T-helper 1 cell treated with Interleukin-12 subunit alpha and Interleukin-12 subunit beta and Interleukin-4 antibody, amounts not matched to agents 30 μg/mL and 1 μg/mL, for 36 hours (primary cell): ENCODE results near the gene DHRS12.
"Not testable (repeated sequence)": the region's sequence is repeated elsewhere in the genome, so short reads cannot be mapped to it uniquely, and the experiment has no call there.

Experiments
- H3K27ac Mint-ChIP-seq: one replicate; pipeline ENCODE4 v1.8.0; 2021; ENCODE audit warnings: mild to moderate bottlenecking, mixed read lengths
- H3K27me3 Mint-ChIP-seq: one replicate; pipeline ENCODE4 v1.8.0; 2021; ENCODE audit warnings: low read depth, mixed read lengths
- H3K36me3 Mint-ChIP-seq: one replicate; pipeline ENCODE4 v1.8.0; 2021; ENCODE audit warnings: low read depth, mixed read lengths
- H3K4me1 Mint-ChIP-seq: one replicate; pipeline ENCODE4 v1.8.0; 2021; ENCODE audit warnings: low read depth, mixed read lengths
- H3K4me3 Mint-ChIP-seq: one replicate; pipeline ENCODE4 v1.8.0; 2021; ENCODE audit warnings: mild to moderate bottlenecking, moderate library complexity, mixed read lengths
- H3K9me3 Mint-ChIP-seq: one replicate; pipeline ENCODE4 v1.8.0; 2021; ENCODE audit warnings: mixed read lengths

The DHRS12 gene

GRCh38 chr13:51834581-51835171 lies 30.7 kb upstream of the DHRS12 start:
- Mint-ChIP-seq H3K4me1 (peaks cover 16% of the 10 kb centered on the region), H3K27me3 (peaks cover 5% of the 10 kb centered on the region), H3K27ac (no peak overlapping the region), H3K4me3 (no peak overlapping the region), H3K36me3 (no peaks in the 10 kb centered on the region), H3K9me3 (no peaks in the 10 kb centered on the region)

DNA sequence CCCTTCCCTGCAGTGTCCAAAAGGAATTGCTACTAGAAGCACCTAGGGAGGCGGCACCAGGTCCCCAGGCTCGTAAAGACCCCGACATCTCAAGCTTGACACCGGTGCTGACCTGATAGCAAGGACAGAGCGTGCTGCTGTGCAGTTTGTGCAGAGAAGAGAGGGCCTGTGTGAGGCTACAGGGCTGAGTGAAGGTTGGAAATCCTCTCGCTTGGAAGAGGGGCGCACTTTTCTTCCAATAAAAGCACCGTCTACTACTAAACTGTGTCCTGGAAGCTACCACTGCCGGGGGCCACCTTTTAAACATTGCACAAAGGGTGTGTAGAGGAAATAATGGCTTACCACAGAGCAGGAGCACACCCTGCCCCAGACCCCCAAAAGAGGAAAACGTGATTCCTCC lies 30.0 kb upstream of the DHRS12 start:
- Mint-ChIP-seq H3K9me3 (no peaks in the 10 kb centered on the region), H3K36me3 (no peaks in the 10 kb centered on the region), H3K27me3 (peaks cover 5% of the 10 kb centered on the region), H3K4me1 (peaks cover 16% of the 10 kb centered on the region), H3K27ac (no peak overlapping the region), H3K4me3 (no peak overlapping the region)

- Mint-ChIP-seq H3K9me3 (no peaks in the 10 kb centered on the region), H3K4me3 (no peak overlapping the region), H3K4me1 (peaks cover 23% of the 10 kb centered on the region), H3K27ac (no peak overlapping the region), H3K36me3 (no peaks in the 10 kb centered on the region), H3K27me3 (peaks cover 5% of the 10 kb centered on the region)
These were observed 28.6 kb upstream of the DHRS12 start for GRCh38 chr13:51832471-51833152.

DNA sequence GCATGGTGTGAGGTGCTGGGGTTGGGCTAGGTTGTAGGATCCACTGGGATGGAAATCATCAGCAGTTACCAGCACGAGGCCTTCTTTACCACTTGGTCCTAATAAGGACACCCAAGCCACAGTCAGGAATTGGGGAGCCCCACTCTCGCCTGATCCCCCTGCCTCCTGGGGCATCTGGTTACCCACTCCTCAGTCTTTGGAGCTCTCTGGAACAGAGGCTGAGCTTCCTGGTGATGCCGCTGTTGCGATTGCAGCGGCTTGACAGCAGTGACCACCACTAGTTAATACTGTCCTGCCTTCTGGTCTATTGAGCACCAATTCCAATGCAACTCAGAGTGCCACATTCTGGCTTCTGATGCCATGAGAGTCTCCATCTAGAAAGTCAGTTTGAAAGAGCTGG lies 27.6 kb upstream of the DHRS12 start:
- Mint-ChIP-seq H3K36me3 (no peaks in the 10 kb centered on the region), H3K27ac (no peak overlapping the region), H3K4me3 (no peak overlapping the region), H3K9me3 (no peaks in the 10 kb centered on the region), H3K27me3 (peaks cover 8% of the 10 kb centered on the region), H3K4me1 (peaks cover 23% of the 10 kb centered on the region)

DNA sequence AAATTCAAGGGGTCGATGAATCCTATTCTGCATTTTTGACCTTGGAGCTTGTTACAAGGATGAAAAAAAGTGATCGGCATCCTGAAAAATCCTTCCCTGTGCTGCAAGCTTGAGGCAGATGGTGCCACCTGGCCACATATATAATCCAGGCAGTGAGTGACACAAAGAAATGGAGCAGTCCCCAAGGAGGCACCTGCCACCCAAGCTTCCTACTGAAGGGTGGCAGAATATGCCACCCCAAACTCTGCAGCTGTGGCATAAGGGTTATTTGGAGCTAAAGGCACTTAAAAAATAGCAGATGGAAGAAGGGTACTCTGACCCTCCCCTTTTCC lies 25.6 kb upstream of the DHRS12 start:
- peaks cover 39% of the 10 kb centered on the region for H3K4me1 Mint-ChIP-seq
- H3K9me3 Mint-ChIP-seq, result no peaks in the 10 kb centered on the region
- peaks cover 8% of the 10 kb centered on the region for H3K27me3 Mint-ChIP-seq
- H3K4me3 Mint-ChIP-seq, result no peak overlapping the region
- no peak overlapping the region for H3K27ac Mint-ChIP-seq
- H3K36me3 Mint-ChIP-seq, result no peaks in the 10 kb centered on the region

DNA sequence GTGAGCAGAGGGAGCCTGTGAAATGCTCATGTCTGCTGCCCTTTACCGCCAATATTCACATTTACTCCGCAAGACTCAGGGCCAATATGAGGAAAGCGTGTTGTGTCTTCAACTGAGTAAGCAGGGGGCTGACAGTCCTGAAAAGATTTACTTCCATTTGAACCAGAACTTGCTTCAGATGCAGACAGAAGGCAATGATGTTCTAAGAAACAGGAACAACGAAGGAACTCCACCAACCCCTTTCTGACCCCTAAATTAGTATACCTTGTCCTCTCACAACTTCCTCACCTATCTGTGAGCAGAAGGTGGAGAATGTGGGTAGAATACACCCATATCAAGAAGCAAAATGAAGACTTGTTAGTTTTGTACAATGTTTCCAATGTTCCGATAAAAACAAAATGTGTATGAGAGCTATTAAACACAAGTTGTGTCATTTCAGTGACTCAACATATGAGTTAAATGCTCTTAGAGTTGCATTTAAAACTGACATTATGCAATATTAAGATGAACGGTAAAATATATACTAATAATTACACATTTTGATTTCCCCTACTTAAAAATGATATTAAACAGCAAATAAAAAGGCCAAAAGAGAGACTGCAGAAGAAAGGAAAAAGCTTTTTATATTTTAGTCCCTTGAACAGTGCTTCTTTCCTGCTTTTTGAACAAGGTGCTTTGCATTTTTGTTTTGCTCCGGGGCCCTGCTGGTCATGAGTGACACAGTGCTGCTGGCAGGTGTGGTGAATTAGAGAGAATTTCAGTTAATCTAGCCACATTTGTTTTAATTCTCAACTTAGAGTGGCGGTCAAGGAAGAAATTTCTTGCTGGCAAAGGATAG lies 25.0 kb upstream of the DHRS12 start:
- Mint-ChIP-seq H3K4me3 (no peak overlapping the region), H3K36me3 (no peaks in the 10 kb centered on the region), H3K27ac (peak overlapping the region; percentile 46), H3K4me1 (peaks cover 45% of the 10 kb centered on the region), H3K27me3 (peaks cover 8% of the 10 kb centered on the region), H3K9me3 (no peaks in the 10 kb centered on the region)

DNA sequence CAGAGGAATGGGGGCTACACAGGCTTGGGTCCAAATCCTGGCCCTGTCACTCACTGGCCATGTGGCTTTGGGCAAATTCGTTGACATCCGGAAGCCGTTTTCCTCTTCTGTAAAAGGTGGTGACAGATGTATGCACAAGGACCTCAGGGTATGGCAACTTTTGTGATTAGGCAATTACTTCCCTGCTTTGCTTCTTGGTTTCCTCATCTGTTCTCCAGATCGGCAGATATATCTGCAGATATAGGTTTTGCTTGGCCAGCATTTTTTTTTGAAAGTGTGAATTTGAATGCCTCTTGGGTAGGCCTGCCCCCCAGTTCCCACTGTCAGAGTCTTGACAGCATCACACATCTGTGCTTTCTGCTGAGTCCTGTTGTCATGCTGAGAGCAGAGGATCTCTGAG lies 23.3 kb upstream of the DHRS12 start:
- Mint-ChIP-seq H3K4me1 (peaks cover 53% of the 10 kb centered on the region), H3K27me3 (peaks cover 8% of the 10 kb centered on the region), H3K27ac (peak overlapping the region; percentile 24), H3K4me3 (no peak overlapping the region), H3K9me3 (no peaks in the 10 kb centered on the region), H3K36me3 (no peaks in the 10 kb centered on the region)

DNA sequence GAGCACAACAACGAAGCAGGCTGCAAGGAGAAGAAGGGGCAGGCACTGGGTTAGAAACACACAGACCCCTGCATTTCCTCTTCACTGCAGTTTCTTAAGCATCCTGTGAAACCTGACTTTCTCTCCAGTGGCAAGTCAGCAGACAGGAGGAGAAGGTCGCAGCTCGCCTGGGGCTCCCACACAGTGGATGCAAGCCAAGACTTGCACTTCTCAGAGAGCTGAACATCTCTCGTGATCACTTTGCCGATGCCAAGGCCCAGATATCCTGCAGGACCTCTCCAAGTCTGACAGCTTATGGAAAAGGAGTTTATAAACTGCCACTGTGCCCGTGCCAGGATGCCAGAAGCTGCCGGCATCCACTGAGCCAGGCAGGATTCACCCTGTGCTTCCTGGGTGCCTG lies 22.6 kb upstream of the DHRS12 start:
- Mint-ChIP-seq H3K4me3 (no peak overlapping the region), H3K4me1 (peaks cover 57% of the 10 kb centered on the region), H3K36me3 (no peaks in the 10 kb centered on the region), H3K27me3 (peaks cover 8% of the 10 kb centered on the region), H3K27ac (no peak overlapping the region), H3K9me3 (no peaks in the 10 kb centered on the region)

DNA sequence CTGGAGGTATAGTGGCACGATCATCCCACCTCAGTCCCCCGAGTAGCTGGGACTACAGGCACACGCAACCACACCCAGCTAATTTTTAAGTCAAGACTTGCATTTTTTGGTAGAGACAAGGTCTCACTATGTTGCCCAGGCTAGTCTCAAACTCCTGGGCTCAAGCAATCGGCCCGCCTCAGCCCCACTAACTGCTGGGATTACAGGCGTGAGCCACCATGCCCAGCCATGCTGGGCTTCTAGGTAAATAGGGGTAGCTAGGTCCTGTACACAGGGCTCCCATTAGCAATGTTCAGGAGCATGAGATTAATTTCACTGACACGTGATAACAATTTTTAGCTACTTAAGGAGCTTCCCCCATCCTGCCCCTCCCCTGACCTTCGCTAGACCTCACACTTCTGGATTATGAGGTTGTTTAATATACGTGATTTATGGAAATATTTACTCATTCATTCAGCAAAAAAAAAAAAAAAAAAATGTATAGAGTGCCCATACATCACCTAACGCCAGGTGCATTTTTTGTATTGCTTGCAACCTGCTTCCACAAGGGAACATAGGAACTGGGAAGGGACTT lies 21.8 kb upstream of the DHRS12 start:
- H3K36me3 Mint-ChIP-seq, result no peaks in the 10 kb centered on the region
- H3K27me3 Mint-ChIP-seq, result peaks cover 8% of the 10 kb centered on the region
- H3K27ac Mint-ChIP-seq, result peak overlapping the region; percentile 88
- peaks cover 64% of the 10 kb centered on the region for H3K4me1 Mint-ChIP-seq
- H3K4me3 Mint-ChIP-seq, result peak overlapping the region; percentile 63
- H3K9me3 Mint-ChIP-seq, result no peaks in the 10 kb centered on the region

DNA sequence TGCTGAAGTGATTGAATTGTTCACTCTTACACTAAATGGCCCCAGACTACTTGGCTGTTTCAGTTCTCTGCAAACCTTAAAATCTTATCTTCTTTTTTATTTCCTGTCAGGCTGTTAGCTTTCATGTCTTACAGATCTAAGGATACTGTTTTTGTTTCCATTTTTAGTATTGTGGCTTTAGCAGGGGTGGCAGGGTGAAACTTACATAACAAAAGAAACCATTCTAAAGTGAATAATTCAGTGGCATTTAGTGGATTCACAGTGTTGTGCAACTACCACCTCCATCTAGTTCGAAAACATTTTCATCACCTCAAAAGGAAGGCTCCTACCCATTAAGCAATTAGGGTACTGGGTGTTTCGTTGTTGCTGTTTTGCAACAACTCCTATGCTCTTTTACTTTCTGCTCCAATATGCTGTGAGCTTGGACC lies 21.2 kb upstream of the DHRS12 start:
- Mint-ChIP-seq H3K4me1 (peaks cover 70% of the 10 kb centered on the region), H3K27ac (peak overlapping the region; percentile 88), H3K9me3 (no peaks in the 10 kb centered on the region), H3K36me3 (no peaks in the 10 kb centered on the region), H3K4me3 (peak overlapping the region; percentile 63), H3K27me3 (peaks cover 7% of the 10 kb centered on the region)

DNA sequence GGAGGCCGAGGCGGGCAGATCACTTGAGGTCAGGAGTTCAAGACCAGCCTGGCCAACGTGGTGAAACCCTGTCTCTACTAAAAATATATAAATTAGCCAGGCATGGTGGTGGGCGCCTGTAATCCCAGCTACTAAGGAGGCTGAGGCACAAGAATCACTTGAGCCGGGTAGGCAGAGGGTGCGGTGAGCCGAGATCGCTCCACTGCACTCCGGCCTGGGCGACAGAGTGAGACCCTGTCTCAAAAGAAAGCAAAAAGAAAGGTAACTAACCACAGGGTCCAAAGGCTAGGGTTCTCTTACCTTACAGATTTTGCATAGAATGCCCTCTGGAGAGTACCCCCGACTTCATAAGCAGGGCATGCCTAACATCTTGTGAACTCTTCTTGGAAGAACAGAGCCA lies 20.7 kb upstream of the DHRS12 start:
- Mint-ChIP-seq H3K4me1 (peaks cover 74% of the 10 kb centered on the region), H3K27ac (peak overlapping the region; percentile 88), H3K4me3 (peak overlapping the region; percentile 63)
- not testable (repeated sequence) for H3K27me3 Mint-ChIP-seq, H3K36me3 Mint-ChIP-seq, H3K9me3 Mint-ChIP-seq

GRCh38 chr13:51823863-51824262 lies 19.9 kb upstream of the DHRS12 start:
- Mint-ChIP-seq H3K36me3 (no peaks in the 10 kb centered on the region), H3K27ac (no peak overlapping the region), H3K4me3 (peak overlapping the region; percentile 26), H3K4me1 (peaks cover 83% of the 10 kb centered on the region), H3K27me3 (peaks cover 3% of the 10 kb centered on the region), H3K9me3 (no peaks in the 10 kb centered on the region)

DNA sequence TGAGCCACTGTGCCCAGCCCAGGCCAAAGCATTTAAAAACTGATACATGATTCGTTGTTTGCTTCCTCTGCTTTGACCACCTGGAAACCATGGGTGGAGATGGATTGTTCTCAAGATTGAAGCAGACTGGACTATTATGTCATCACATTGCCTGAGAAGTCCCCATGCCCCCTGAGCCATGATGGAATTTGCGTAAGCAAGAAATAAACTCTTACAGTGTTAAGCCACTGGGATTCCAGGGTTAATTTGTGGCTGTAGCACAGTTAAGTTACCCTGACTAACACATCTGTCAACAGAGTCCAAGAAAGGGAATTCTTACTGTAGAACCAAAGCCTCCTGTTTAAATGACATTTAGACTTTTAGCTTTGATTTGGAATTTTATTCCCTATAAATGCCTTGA lies 19.4 kb upstream of the DHRS12 start:
- H3K36me3 Mint-ChIP-seq, result no peaks in the 10 kb centered on the region
- H3K27me3 Mint-ChIP-seq, result peaks cover 3% of the 10 kb centered on the region
- no peak overlapping the region for H3K27ac Mint-ChIP-seq
- no peak overlapping the region for H3K4me3 Mint-ChIP-seq
- H3K4me1 Mint-ChIP-seq, result peaks cover 84% of the 10 kb centered on the region
- no peaks in the 10 kb centered on the region for H3K9me3 Mint-ChIP-seq

- no peaks in the 10 kb centered on the region for H3K36me3 Mint-ChIP-seq
- peaks cover 3% of the 10 kb centered on the region for H3K27me3 Mint-ChIP-seq
- peak overlapping the region; percentile 33 for H3K27ac Mint-ChIP-seq
- H3K4me3 Mint-ChIP-seq, result peak overlapping the region; percentile 56
- peaks cover 81% of the 10 kb centered on the region for H3K4me1 Mint-ChIP-seq
- H3K9me3 Mint-ChIP-seq, result no peaks in the 10 kb centered on the region
These were observed 18.3 kb upstream of the DHRS12 start for GRCh38 chr13:51822106-51822815.
